ENCODE data around the gene RASA3.
A peak's percentile ranks its signal among the peaks of the same experiment; 100 is the strongest.
"Not testable (repeated sequence)": the region's sequence is repeated elsewhere in the genome, so short reads cannot be mapped to it uniquely, and the experiment has no call there.

Gene RASA3

DNA sequence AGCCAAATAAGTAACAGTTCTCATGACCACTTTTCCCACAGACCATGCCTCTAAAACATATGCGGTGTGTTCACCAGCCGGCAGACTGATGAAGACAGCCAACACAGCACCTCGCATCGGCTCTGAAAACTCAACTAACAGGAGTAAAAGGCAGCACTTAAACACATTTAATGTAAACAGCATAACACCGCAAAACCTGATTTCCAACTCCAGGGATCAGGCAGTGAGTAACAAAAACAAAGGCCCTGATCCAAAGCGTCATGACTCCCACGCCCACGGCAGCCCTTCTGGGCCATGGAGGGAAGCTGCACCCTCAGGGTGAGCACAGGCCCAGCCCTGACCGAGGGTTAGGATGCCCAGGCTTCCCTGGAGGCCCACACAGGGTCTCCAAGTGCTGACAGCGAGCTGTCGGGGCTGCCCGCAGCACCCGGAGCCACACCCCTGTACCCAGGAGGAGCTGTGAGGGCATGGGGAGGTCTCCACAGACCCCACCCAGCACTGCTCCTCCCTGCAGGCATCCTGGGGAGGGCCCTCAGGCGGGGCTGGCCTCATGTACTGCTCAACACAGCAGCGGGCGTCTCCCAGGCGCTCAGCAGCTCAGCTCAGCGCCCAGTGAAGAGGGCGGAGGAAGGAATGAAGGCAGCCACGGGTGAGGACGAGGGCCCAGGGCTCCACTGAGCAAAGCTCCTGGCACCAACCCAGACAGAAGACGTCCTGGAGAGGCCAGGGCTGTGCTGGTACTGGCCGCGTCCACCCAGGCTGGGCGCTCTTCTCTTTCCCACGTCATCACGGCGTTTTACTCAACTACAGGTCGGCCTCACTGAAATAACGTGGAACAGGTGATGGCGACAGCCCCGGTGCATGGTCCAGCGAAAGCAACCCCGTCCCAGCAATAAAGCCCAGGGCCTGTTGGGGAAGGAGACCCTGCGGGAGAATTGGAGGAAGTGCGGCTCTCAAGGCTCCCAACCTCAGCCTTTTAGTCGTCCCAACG, 53.7 kb downstream of the RASA3 start:
- no peak for DNase-seq

DNA sequence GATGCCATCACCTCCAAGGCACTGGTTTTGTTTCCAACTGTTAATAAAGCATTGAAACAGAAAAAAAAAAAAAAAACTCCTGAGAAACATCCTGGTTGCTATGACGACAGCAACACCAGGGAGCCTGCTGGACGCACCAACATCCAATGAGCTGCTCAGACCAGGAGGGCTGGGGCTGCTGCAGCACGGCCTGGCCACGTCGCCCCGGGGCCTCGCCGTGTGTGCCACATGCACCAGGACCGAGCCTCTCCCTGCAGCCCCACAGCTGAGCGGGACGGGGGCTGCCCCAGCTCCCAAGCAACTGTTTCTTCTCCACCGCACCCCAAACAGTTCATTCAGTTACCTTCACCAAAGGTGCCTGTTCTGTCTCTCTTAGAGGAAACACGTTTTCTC, 54.5 kb downstream of the RASA3 start:
- no peak for DNase-seq

DNA sequence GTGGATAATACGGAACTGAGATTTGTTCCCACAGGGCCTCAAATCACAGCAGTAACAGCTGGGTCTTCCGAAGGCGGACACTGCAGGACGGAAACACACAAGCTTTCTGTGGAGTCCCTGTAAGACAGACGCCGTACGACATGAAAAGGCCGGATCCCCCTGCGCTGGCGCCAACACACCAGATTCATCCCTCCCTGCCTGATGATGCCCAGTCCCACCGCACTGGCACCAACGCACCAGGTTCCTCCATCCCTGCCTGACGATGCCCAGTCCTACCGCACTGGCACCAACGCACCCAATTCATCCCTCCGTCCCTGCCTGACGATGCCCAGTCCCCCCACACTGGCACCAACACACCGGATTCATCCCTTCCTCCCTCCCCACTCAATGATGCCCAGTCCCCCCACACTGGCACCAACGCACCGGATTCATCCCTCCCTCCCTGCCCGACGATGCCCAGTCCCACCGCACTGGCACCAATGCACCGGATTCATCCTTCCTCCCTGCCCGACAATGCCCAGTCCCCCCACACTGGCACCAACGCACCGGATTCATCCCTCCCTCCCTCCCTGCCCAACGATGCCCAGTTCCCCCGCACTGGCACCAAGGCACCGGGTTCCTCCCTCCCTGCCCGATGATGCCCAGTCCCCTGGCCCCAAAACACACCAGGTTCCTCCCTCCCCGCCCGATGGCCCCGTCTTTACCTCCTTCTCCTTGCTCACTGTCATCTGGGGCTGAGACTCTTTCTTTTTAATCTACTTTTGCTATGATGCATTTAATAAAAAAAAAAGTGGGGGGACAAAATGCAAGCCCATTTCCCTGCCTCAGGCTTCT, 55.1 kb downstream of the RASA3 start:
- no peak for DNase-seq

DNA sequence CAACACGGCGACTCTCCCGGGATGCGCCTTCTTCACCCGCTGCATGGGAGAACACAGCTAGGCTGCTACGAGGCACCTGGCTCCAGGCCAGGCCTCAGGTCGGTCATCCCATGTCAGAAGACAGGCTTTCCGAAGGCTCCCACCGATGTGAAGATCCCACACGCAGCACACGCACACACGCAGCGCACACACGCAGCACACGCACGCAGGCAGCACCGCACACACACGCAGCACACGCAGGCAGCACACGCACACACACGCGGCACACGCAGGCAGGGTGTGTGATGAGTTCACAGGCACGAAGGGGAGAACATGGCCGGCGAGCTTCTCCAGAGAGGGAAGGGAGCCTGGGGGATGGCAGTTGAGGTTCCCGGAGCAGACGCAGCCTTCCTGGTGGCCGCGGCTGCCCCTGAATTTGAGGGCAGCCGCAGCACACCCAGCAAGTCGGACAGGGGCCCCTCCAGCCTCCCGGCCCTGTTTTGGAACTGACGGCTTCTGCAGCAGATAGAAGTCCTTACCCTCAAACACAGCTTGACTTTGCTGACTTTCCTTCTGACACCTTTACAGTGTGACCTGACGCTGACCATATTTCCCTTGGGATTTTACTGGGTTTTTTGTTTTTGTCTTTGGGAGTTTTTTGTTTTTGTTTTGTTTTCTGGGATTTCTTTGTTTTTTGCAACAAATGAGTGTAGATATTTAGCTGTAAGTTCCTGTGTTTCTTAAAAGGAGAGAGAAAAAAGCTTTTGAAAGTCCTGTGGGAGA, 55.9 kb downstream of the RASA3 start:
- no peak for DNase-seq

DNA sequence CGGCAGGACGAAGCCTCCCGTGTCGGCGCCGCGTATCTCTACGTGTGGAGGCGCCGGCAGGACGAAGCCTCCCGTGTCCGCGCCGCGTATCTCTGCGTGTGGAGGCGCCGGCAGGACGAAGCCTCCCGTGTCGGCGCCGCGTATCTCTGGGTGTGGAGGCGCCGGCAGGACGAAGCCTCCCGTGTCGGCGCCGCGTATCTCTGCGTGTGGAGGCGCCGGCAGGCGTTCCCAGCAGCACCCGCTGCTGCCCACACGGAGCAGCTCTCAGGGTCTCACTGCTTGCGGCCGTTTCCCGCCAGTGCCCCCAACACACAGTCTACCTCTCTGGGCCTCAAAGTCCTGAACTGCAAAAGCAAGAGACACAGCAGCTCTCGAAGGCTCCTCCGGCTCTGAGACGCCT, 56.6 kb downstream of the RASA3 start:
- DNase-seq = not testable (repeated sequence)

DNA sequence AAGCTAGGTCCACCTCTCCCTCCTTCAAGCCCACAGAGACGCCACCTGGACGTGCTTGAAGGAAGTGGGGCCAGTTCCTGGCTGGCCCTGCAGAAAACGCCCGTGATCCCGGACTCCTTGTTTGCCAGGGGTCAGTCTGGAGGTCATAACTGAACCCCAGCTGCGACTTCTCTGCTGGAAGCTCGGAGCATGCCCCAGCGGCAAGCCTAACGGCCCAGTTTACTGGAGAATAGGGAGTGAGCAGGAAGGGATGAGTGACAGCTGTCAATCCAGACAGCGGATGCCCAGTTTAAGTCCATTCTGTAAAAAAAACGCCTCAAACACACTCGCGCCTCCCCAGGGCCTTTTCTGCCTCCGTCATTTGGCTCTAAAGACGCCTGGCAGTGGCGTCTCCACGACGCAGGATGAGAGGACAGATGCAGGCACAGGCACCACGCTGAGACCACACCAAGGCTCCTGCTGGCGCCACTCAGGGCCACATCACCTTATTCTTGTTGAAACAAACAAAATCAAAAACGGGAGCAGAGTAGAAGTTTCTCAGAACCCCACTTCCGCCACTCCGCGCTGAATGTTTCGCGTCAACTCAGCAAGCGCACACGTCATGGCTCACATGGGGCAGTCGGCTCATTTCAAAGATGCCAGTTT, 57.6 kb downstream of the RASA3 start:
- DNase-seq = no peak

DNA sequence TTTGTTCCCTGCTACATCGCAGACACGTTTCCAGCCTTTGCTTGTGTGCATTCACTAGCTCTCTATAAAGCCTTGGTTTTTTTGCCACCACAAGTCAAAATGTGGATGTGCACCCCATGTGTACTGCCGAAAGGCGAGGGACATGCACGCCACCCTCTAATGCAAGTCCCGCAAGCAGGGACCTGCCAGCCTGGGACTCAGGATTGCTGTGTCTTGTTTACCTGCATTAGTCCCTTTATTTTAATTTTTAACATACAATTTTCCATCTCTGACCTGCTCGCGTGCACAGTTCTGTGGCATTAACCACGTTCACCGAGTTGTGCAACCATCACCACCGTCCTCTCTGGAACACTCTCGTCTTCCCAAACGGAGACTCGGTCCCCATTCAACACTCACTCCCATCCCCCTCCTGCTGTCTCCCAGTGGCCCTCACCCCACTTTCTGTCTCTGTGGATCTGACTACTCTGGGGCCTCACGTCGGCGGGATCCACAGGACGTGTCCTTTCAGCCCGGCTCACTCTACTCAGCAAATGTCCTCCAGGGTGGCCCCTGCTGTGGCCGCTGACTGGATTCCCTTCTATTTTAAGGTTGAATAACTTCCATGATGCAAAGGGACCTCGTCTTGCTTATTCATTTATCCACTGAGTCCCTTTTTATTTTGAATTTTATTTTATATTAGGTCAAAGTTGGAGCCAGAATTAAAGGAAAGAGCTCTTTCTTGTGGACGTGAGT, 58.4 kb downstream of the RASA3 start:
- no peak for DNase-seq

DNA sequence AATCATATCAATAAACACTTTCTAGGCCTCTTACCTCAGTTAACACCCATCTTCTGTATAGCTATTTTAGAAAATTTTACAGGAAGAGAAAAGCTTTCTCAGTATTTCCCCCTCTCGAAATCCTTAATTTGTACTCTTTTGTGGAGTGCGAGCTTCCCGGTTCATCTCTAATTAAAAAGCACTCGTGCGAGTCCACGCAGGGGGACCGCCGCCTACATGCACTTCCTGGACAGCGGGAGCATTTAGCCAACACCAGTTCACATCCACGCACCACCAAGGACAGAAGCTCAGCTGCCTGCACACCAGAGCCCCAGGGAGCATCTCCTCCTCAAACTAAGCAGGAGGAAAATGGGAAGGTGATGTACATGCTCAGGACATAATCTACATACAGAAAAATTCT, 60.0 kb downstream of the RASA3 start:
- DNase-seq = no peak

DNA sequence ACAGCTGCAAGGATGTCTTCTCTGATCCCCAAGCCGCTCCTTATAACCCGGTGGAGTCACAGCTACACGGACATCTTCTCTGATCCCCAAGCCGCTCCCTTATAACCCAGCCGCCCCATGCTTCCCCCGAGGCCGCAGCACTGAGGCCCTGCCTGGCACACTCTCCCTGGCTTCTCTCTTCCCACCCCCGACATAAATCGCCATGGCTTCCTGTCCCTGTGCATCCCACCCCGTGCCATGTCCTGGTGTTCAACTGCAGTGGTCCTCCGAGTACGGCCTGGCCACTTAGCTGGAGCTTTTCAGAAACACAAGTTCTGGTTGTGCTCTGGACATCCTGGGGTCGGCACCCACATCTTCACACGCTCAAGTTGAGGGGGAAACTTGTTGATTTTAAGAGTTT, 60.4 kb downstream of the RASA3 start:
- DNase-seq = no peak

DNA sequence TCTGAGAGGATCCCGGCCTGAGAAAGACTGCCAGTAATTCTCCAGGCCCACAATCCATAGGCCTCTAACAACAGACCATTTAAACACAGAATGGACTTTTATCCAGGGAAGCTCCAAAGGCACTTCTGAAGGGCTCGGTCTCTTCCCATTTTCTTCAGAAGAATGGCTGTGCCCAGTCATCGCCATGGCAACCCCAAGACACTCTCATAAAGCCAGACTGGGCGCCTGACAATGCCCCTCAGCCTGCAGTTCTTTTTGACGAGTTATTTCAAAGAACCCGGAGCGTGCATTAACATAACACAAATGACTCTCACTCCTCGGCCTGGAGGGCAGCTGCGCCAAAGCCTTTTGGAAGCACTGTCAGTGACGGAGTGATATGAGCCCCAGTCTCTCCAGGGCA, 61.0 kb downstream of the RASA3 start:
- DNase-seq = no peak

DNA sequence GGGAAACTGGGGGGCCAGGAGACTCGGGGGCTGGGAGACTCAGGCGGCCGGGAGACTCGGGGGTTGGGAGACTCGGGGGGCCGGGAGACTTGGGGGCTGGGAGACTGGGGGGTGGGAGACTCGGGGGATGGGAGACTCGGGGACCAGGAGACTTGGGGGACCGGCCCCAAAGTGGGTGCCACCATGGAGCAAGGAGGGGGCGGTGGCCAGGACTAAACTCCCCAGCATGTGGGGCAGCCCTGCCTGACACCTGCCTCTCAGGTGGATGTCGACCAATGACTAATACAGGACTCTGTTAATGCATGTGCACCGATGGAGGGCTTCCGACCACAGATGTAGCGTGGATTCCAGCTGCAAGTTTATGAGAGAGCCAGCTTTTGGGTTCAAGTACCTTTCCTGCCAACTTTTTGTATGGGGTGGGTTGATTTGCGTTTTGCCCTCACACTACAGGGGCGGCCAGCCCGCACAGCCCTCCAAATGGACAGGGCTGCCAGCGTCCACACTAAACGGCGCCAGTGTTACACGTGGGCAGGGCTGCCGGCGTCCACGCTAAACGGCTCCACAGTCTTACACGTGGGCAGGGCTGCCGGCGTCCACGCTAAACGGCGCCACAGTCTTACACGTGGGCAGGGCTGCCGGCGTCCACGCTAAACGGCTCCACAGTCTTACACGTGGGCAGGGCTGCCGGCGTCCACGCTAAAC, 62.2 kb downstream of the RASA3 start:
- DNase-seq = no peak

DNA sequence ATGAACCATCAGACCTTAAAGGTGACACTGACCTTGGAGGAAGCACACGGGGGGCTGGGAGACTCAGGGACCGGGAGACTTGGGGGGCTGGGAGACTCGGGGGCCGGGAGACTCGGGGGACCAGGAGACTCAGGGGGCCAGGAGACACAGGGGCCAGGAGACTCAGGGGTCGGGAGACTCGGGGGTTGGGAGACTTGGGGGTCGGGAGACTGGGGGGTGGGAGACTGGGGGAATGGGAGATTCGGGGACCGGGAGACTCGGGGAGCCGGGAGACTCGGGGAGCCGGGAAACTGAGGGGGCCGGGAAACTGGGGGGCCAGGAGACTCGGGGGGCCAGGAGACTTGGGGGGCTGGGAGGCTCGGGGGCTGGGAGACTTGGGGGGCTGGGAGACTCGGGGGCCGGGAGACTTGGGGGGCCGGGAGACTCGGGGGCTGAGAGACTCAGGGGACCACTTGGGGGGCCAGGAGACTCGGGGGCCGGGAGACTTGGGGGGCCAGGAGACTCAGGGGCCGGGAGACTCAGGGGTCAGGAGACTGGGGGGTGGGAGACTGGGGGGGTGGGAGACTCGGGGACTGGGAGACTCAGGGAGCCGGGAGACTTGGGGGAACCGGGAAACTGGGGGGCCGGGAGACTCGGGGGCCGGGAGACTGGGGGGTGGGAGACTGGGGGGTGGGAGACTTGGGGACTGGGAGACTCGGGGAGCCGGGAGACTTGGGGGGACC, 62.9 kb downstream of the RASA3 start:
- no peak for DNase-seq

DNA sequence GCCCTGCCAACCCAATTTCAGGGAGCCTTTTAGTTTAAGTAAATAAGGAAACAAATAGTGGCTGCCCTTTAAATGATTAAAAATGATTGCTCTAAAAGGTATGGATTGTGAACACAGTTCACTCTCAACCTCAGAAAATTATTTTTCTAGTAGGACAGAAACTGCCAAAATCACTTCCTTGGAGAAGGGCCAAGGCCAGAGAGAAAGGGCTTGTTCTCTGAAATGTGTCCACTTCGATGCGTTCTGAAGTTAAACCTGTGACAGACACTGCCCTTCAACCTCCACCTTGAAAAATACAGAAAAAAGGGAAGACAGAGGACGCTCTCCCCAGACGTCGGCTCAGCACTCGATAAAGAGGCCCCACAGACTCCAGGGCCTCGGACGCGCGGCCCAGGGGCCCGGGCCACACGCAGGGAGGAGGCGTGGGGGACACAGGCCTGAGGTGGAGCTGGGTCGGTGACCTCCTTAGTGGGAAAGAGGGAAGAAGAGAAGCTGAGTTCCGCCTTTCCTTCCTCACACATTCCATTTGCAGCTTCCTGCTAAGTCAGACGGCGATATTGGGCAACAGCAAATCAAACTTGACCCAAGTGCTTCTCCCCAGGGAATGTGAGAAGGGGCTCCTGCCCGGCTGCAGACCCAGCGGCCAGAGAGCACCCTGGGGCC, 63.6 kb downstream of the RASA3 start:
- DNase-seq = no peak

DNA sequence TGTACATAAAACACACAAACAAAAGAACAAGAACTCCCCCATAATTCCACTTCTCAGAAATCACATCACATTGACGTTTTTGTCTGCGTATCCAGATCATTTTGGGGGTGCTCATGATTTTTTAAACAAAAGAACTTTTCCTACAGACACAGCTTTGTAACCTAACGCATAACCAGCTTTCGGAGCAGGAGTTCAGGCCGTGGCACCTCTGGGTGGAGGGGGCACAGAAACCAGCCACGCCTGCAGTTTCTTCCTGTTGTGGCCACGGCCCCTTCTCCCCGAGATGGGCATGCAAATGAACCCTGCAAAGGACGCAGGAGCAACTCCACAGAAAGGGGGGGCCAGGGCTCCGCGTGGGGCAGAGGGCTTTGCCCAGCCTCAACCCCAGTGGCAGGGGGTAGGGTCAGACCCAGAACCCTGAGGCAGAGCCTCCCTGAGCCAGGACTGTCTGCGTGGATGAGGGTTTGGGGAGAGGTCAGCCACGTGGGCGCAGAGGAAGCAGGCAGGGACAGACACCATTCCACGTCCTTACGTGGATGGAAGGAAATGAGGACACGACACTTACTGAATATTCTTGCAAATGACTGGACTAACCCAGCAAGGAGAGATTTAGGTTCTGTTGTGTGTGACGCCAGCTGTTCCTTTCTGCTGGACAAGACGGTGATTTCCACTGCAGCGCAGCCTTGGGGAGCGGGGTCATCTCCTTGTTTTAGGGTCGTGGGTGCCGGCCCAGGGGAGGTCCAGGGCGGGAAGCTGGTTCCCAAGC, 64.4 kb downstream of the RASA3 start:
- DNase-seq = peak in 1 of 4 experiments; percentile 18

DNA sequence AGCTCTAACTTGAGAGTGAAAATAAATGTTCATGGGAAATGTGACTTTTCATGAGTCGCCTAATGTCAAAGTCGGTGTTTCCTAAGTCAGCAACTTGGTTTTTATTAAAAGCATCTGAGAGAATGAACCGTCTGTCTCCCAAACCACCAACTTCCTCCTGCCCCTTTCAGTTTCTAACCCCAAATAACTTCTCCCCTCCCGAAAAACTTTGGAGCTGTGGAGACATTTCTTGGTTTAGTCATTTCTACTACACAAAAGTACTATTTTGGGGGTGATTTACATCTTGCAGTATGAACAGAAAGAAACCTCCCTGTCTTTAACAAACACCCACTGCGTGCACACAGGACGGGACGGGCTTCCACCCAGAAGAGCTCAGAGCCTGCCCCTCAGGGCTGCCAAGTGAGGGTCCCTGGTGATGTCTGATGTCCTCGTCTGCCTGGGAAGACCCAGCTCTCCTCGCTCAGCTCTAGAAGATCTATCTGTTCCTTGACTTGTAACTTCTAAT, 65.0 kb downstream of the RASA3 start:
- no peak for DNase-seq

DNA sequence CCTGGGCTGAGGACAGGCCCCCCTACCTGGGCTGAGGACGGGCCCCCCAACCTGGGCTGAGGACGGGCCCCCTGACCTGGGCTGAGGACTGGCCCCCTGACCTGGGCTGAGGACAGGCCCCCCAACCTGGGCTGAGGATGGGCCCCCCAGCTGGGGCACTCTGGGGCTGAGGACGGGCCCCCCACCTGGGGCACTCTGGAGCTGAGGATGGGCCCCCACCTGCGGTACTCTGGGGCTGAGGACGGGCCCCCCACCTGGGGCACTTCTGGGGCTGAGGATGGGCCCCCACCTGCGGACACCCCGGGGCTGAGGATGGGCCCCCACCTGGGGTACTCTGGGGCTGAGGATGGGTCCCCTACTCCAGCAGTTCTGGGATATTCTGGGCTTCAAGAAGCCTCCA, 65.5 kb downstream of the RASA3 start:
- DNase-seq = no peak

DNA sequence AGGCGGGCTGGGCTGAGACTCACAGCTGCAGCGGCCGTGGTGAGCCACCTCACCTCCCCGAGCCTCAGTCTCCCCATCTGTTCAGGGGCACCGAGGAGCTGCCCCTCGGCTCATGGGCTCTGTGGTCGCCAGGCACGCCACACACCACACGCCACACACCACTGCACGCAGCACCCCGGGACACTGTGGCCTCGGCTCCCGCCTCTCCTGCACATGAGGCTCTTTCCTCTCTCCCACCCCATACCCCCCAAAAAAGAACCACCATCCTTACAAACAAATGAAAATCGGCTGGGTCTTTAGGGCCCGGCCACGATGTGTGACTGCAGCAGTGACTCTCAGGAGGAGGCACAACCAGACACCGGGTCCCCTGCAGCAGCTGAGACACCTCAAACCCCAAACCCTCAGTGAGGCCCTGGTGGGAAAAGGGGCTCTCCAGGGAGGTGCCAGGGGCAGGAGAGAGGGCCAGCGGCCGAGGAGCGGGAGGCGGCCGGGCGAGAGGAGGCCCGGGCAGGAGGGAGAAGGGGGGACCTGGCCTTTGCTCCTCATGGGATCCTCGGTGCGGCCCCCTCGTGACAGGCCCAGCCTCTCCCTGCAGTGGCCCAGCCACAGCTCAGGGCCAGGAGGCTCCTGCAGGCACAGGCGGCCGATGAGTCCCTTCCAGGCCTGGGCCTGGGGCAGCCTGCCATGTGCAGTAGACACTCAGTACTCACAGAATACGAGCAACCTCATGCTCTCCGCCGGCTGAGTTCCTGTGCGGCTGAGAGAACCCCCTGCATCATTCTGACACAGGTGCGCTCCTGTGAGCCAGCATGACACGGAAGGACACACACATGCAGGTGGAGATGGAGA, 66.3 kb downstream of the RASA3 start:
- no peak for DNase-seq
